HG02571 (cell line): ENCODE measurements around the gene MKI67.

ENCODE experiments used
- ATAC-seq: cut with Tn5 transposase; IDR thresholded peaks from one replicate; pipeline ENCODE4 v1.9.1; 2021; ENCODE audit warnings: mild to moderate bottlenecking, moderate library complexity; ENCODE audit not compliant: unreplicated experiment

The MKI67 gene

GRCh38 chr10:128066870-128067382 lies 59.3 kb downstream of the MKI67 start:
- no peak for ATAC-seq

GRCh38 chr10:128065881-128066534 lies 60.2 kb downstream of the MKI67 start:
- no peak for ATAC-seq

GRCh38 chr10:128064970-128065580 lies 61.1 kb downstream of the MKI67 start:
- peak; percentile 24 for ATAC-seq

GRCh38 chr10:128064108-128064969 lies 61.9 kb downstream of the MKI67 start:
- ATAC-seq, result peak; percentile 32

GRCh38 chr10:128063736-128064107 lies 62.5 kb downstream of the MKI67 start:
- ATAC-seq, result peak; percentile 38

GRCh38 chr10:128062881-128063563 lies 63.2 kb downstream of the MKI67 start:
- peak; percentile 43 for ATAC-seq

- ATAC-seq, result no peak
These were observed 63.8 kb downstream of the MKI67 start for GRCh38 chr10:128062331-128062880.

GRCh38 chr10:128061306-128062300 lies 64.6 kb downstream of the MKI67 start:
- ATAC-seq, result no peak

GRCh38 chr10:128060341-128061250 lies 65.6 kb downstream of the MKI67 start:
- no peak for ATAC-seq

- no peak for ATAC-seq
These were observed 66.3 kb downstream of the MKI67 start for GRCh38 chr10:128059982-128060293.

- ATAC-seq, result no peak
These were observed 66.8 kb downstream of the MKI67 start for GRCh38 chr10:128059266-128059981.

- no peak for ATAC-seq
These were observed 67.5 kb downstream of the MKI67 start for GRCh38 chr10:128058750-128059134.

GRCh38 chr10:128058106-128058749 lies 68.0 kb downstream of the MKI67 start:
- no peak for ATAC-seq

GRCh38 chr10:128056303-128057050 lies 69.7 kb downstream of the MKI67 start:
- no peak for ATAC-seq

GRCh38 chr10:128055061-128055868 lies 71.0 kb downstream of the MKI67 start:
- ATAC-seq, result no peak
